ENCODE results near the gene LY9.
"Not testable (repeated sequence)": the region's sequence is repeated elsewhere in the genome, so short reads cannot be mapped to it uniquely, and the experiment has no call there.

The LY9 gene

DNA sequence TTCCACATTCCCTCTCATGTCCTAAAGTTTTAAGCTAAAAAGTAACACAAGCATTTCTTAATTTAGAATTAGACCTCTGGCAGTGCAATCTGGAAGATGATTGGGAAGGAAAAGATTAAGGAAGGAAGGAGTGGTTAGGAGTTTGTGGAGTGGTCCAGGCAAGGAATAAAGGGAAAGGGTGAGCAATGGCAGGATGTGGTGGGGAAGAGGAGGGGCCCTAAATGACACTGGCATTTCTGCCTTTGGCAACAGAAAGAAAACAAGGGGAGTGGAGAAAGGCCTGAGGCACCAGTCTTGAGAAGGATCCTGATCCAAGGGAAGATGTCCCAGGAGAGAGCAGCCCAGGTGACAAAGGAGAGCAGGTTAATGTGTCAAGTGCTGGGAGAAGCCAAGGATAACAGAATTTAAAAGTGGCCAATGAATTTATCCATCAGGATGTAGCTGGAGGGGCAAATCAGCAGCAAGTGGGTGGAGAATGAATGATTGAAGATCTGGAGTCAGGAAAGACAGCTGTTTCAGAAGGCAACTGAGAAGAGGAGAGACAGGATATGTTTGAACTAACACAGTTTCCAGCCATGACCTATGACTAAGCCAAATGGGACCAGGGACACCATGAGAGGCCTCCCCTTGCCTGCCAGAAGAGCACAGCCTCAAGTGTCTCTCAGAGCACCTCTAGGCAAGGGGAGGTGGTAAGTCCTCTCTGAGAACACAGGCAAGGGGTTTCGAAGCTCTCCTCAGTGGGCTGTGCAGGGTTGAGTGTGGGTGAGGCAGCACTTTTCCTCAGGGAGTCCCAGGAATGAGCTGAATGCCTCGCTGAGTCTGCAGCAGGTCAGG is 20.9 kb upstream of the LY9 start:
- DNase-seq, result no peak

GRCh38 chr1:160776178-160776577 is 19.8 kb upstream of the LY9 start:
- no peak for DNase-seq

- DNase-seq, result no peak
These were observed 18.4 kb upstream of the LY9 start for GRCh38 chr1:160777486-160778089.

- no peak for DNase-seq
These were observed 17.0 kb upstream of the LY9 start for GRCh38 chr1:160778976-160779375.

- DNase-seq, result no peak
These were observed 16.2 kb upstream of the LY9 start for GRCh38 chr1:160779626-160780397.

GRCh38 chr1:160780398-160780755 is 15.6 kb upstream of the LY9 start:
- DNase-seq, result no peak

GRCh38 chr1:160781186-160781766 is 14.7 kb upstream of the LY9 start:
- no peak for DNase-seq

DNA sequence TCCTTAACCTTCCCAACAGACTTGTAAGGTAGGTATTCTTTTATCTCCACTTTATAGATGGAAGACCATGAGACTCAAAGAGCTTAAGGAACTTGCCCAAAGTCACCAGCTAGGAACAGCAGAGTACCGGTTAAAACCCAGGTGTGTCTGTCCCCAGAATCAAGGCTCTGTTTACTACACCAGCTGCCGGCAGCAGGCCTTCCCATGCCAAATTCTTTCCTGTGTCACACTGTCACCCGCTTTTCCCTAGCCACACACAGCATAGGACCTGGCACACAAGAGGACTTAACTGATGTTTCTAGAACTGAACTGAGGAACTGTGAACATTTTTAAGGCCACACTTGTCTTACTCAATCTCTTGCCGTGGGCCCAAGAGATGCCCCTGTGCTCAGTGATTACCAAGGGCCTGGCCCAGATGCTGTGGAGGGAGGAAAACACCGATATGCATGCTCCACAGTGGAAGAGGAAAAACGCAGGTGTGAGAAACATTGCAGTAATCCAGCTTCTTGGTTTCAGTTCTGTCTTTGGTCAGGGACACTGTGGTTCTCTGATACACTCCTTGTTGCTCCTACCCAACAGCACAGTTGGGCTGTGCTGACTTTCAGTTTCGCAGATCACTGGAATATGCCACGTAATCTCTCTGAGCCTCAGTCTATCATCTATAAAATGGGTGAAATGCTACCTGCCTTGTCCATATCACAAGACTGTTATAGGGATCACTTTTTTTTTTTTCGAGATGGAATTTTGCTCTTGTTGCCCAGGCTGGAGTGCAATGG is 13.9 kb upstream of the LY9 start:
- DNase-seq, result no peak

DNA sequence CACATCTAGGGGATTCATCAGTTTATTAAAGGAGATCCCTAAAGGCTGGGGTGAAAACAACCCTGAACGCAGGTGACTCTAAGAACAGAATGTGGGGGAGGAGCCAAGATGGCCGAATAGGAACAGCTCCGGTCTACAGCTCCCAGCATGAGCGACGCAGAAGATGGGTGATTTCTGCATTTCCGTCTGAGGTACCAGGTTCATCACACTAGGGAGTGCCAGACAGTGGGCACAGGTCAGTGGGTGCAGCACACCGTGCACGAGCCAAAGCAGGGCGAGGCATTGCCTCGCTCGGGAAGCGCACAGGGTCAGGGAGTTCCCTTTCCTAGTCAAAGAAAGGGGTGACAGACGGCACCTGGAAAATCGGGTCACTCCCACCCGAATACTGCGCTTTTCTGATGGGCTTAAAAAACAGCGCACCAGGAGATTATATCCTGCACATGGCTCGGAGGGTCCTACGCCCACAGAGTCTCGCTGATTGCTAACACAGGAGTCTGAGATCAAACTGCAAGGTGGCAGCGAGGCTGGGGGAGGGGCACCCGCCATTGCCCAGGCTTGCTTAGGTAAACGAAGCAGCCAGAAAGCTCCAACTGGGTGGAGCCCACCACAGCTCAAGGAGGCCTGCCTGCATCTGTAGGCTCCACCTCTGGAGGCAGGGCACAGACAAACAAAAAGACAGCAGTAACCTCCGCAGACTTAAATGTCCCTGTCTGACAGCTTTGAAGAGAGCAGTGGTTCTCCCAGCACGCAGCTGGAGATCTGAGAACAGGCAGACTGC is 12.8 kb upstream of the LY9 start:
- not testable (repeated sequence) for DNase-seq

DNA sequence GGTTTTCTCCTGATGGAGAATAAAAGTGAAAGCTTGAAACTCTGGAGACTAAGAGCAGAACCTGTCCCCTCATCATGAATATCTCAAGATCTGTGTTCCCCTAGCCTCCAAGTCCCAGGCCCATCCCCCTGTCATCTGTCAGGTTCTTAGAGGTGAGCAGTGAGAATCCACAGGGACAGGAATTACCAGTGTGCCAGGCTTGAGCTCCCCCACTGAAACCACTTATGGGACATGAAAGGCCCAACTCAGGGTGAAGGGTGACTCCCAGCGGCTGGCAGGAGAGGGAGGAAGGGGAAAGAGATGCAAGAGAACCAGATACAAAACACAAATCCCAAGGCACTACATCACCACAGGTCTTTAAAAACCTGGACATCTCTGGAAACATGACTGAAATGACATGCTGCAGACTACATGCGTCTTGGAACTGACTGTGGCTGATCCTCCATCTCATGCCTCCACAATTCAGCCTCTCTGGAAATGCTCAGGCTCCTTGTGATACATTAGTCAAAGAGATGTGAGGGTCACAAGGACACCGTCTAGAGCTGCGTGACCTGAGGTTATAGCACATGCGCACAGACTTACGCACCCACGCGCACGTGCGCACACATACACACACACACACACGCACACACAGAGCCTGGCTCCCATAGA is 6.8 kb upstream of the LY9 start:
- DNase-seq, result no peak

DNA sequence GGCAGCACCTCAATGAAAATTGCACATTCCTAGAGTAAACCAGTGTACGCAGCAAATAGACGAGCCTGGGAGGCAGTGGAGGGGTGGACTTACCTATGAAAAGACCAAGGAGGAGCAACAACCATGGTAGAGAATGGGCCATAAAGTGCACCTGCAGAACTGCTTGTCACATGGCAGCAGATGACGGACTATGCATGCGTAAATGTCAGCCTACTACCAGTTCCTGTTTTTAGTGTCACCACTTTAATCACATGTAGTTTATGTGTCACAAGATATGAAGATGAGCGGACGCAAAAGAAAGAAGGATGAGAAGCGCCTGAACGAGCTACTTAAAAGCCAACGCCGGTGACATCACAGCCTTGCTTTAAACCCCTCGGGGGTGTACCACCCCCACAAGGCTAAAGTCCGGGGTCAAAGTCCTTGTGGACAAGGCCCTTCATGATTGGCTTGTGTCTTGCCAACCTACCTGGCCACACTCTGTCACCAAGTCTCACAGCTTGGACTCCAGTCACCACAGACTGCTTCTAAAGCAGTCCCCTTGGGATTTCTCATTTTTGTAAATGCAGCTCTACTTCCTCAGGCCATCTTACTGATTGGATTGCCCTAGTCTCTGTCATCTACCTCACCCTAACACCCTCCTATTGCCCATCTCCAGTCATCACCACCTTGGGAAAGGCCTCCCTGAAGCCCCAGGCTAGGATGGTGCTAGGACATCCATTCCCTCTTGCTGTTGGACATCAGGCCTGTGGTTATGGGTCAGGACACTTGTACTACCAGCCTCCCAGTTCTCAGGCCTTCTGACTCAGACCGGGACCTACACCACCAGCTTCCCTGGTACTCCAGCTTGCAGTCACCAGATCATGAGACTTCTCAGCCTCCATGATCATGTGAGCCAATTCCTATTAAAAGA is 6.0 kb upstream of the LY9 start:
- DNase-seq, result no peak

DNA sequence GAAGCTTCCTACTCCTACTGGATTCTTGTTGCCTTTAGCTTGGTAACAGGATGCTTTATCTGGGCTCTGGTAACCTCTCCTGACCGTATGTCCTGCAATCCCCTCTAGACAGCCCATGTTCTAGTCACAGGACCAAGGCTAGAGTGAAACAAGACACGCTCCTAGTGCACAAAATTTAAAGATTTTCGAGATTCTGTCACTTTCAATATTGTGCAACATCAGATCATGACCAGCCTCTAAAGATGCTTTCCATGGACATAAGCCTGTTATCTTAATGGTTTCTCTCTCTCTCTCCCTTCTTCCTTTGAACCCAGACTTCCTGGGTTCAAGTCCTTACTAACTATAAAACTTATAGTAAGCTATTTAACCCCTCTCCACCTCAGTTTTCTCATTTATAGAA is 1.6 kb upstream of the LY9 start:
- no peak for DNase-seq

DNA sequence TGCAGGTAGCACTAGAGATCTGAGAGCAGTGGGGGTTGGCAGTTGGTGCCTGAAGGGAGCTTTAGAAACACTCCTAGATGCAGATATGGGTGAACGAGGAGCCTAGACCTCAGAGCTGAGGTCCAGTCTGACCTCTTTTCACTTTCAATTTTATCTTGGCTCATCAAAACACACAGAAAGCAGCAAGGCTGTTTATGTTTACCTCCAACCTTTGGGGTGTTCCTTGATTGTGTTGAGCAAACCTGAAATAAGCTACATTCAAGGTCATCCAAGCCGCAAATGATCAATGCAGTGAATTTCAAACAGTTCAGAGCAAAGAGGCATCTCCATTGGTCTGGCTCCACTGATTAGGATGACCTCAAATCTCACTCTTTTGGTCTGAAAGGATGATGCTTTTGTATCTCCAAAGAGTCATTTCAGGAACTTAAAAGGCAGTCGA is 1.3 kb downstream of the LY9 start:
- DNase-seq, result no peak

DNA sequence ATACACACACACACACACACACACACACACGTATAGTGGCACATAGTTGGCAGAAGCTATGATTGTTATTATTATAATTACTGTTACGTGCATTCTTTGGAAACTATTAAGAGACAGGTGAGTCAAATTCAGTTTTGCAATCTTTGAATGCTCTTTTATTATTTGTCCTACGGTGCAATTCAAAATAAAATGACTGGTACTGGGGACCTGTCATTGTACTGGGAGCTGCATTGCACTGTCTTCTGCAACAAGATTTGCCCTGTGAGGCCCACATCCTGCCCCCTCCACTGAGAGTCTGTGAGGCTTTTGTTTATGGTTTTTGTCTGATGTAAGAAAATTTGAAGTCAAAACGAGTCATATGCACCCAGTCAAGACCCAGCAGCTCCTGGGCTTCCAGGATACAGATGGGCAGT is 1.9 kb downstream of the LY9 start:
- DNase-seq, result no peak

GRCh38 chr1:160798439-160798838 is 2.5 kb downstream of the LY9 start:
- no peak for DNase-seq

DNA sequence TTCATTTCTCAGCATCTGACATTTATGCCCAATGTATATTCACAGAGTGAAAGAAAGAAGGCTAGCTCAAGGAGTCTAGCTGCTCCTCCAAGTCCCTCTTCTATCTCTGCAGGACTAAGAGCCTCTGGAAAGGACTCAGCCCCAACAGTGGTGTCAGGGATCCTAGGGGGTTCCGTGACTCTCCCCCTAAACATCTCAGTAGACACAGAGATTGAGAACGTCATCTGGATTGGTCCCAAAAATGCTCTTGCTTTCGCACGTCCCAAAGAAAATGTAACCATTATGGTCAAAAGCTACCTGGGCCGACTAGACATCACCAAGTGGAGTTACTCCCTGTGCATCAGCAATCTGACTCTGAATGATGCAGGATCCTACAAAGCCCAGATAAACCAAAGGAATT is 3.7 kb downstream of the LY9 start:
- no peak for DNase-seq

- DNase-seq, result no peak
These were observed 4.2 kb downstream of the LY9 start for GRCh38 chr1:160800142-160800541.

DNA sequence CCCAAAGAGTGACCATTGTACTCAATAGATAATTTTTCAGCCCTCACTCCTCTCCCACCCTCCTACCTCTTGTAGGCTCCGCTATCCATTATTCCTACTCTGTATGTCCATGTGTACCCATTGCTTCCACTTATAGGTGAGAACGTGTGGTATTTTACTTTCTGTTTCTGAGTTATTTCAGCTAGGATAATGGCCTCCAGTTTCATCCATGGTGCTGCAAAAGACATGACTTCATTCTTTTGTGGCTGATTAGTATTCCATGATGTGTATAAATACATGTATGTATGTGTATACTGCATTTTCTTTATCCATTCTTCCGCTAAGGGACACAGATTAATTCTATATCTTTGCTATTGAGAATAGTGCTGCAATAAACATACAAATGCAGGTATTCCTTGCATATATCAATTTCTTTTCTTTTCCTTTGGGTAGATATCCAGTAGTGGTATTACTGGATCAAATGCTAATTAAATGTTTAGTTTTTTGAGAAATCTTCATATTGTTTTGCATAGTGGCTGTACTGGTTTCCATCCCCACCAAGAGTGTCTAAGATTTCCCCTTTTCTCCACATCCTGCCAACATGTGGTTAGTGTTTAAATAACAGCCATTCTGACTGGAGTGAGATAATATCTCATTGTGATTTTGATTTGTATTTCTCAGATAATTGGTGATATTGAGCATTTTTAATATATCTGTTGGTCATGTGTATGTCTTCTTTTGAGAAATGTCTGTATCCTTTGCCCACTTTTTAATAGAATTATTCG is 4.9 kb downstream of the LY9 start:
- no peak for DNase-seq

DNA sequence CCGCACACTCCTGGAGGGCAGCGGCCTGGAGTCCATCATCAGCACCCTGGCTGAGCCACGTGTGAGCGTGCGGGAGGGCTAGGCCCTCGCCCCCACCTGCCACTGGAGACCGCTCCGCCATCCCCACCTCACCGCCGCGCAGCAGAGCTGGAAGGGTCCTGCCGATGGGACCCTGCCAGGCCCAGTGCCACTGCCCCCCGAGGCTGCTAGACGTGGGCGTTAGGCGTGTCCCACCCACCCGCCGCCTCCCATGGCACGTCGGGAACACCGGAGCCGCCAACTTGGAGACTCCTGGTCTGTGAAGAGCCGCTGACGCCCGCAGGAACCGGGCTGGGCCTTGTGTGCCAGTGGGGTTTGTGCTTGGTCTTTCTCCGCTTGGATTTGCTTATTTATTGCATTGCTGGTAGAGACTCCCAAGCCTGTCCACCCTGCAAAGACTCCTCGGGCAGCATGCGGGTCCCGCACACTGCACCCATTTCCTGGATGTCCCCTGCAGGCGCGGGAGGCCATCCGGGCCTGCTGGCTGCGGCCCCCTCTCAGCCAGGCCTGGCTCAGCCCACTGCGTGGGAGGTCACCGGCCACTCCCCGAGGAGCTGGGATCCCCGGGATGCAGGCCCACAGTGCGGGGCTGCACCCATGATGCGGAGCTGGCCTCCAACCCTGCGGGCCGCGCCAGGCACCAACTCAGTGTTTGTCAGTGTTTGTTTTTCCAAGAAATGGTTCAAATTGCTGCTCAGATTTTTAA is 6.0 kb downstream of the LY9 start:
- no peak for DNase-seq
